Fibroblast of lung (primary cell): Measurements from ENCODE around the gene ACTG1. TPM values are rescaled to one million over a fixed set of nuclear protein-coding genes. Genes with fewer than 3 reads are reported as not detected.

ENCODE experiments used
- DNase-seq, 2 donors: peaks; one replicate each; pipeline versions ENCODE4 v3.0.0 to v3.0.0-alpha.2; 2010; ENCODE audit warnings: low read depth in 2 of 2
- H2AFZ ChIP-seq: 2 replicates; pipeline ENCODE4 v1.5.1; 2012; ENCODE audit warnings: low read length, control low read depth, inconsistent platforms
- H3K27ac ChIP-seq: 2 replicates; pipeline ENCODE4 v1.5.1; 2011; ENCODE audit warnings: low read length, control low read depth; ENCODE audit not compliant: insufficient read depth
- H3K27me3 ChIP-seq: 2 replicates; pipeline ENCODE4 v1.5.1; 2011; ENCODE audit warnings: mild to moderate bottlenecking, low read length; ENCODE audit not compliant: control insufficient read depth, insufficient read depth
- H3K36me3 ChIP-seq: 2 replicates; pipeline ENCODE4 v1.5.1; 2011; ENCODE audit warnings: low read length; ENCODE audit not compliant: control insufficient read depth, insufficient read depth
- H3K4me1 ChIP-seq: 2 replicates; pipeline ENCODE4 v1.5.1; 2011; ENCODE audit warnings: low read length; ENCODE audit not compliant: control insufficient read depth, insufficient read depth; ENCODE audit errors: extremely low read depth
- H3K4me2 ChIP-seq: 2 replicates; pipeline ENCODE4 v1.5.1; 2011; ENCODE audit warnings: low read length, control low read depth; ENCODE audit not compliant: insufficient read depth; ENCODE audit errors: extremely low read depth
- H3K4me3 ChIP-seq, 4 experiments: fragments of 200-600 bp in 1 of 4; sonication (generic) in 1 of 4; replicated peaks in 1 of 4; 2 replicates each; pipeline ENCODE4 v1.5.1; 2011 to 2016; ENCODE audit warnings: low read length in 4 of 4, low read depth in 3 of 4, mild to moderate bottlenecking in 3 of 4, control low read depth in 2 of 4, inconsistent platforms in 1 of 4, mixed read lengths in 1 of 4; ENCODE audit not compliant: insufficient read depth in 1 of 4; ENCODE audit errors: control extremely low read depth in 1 of 4
- H3K79me2 ChIP-seq: 2 replicates; pipeline ENCODE4 v1.5.1; 2012; ENCODE audit warnings: mild to moderate bottlenecking, low read length, inconsistent platforms; ENCODE audit not compliant: control insufficient read depth, insufficient read depth
- H3K9ac ChIP-seq: 2 replicates; pipeline ENCODE4 v1.5.1; 2011; ENCODE audit warnings: mild to moderate bottlenecking, low read length, control low read depth; ENCODE audit not compliant: insufficient read depth
- H3K9me3 ChIP-seq: 2 replicates; pipeline ENCODE4 v1.5.1; 2012; ENCODE audit warnings: low read depth, low read length; ENCODE audit not compliant: control insufficient read depth, insufficient read depth
- H4K20me1 ChIP-seq: 2 replicates; pipeline ENCODE4 v1.5.1; 2011; ENCODE audit warnings: low read length; ENCODE audit not compliant: control insufficient read depth, insufficient read depth; ENCODE audit errors: extremely low read depth
- CTCF ChIP-seq, 2 donors: IDR thresholded peaks in 1 of 2; conservative IDR thresholded peaks in 1 of 2; 1 replicate in 1 of 2; 2 replicates in 1 of 2; pipeline ENCODE4 v1.5.1; 2011 to 2012; ENCODE audit warnings: low read length in 2 of 2, control low read depth in 1 of 2, inconsistent platforms in 1 of 2, low read depth in 1 of 2, mild to moderate bottlenecking in 1 of 2
- EZH2 ChIP-seq: IDR thresholded peaks from 2 replicates; pipeline ENCODE4 v1.5.1; 2012; ENCODE audit warnings: low read length, control low read depth, mild to moderate bottlenecking; ENCODE audit errors: missing control alignments
- polyA plus RNA-seq, 2 donors: library from polyadenylated mRNA; depleted of rRNA in 1 of 2; stranded (reverse) in 1 of 2; unstranded in 1 of 2; fragments of >200 nt; gene quantifications; 2 replicates each; pipeline ENCODE4 v1.2.1, GENCODE V29; 2011 to 2012; ENCODE audit warnings: missing spikeins in 1 of 2
- total RNA-seq: library from RNA; depleted of rRNA; stranded (reverse); fragments of >200 nt; gene quantifications from 2 replicates; pipeline ENCODE4 v1.2.1, GENCODE V29; 2014

Gene ACTG1
- total and polyA plus RNA-seq, 2 donors (not counting 1 experiment from before 2014, with no cell fraction given), result 5,538 to 8,446 TPM

DNA sequence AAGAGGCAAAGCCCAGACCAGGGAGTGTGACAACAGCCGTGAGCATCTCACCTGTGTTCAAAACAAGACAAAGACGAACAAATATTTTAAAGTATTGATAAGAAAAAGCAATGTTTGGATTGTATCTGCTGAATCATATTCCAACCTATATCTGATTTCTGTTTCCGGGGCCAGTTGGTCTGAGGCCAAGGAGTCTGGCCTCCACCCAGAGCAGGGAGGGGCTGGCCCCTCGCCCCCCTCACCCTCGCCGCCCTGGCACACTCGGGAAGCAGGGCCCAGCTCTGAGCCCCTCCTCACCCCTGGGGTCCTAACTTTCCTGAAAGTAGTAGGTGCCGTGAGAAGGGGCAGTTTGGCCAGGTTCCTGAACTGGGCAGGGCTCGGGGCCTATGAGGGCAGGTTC lies 48.0 kb downstream of the ACTG1 start:
- Histone ChIP-seq H2AFZ (no peak overlapping the region), H3K4me3 (no peak overlapping the region), H3K27ac (no peak overlapping the region), H3K36me3 (peaks cover 7% of the 10 kb centered on the region), H3K4me1 (no peaks in the 10 kb centered on the region), H3K9me3 (no peaks in the 10 kb centered on the region), H3K79me2 (no peaks in the 10 kb centered on the region), H3K4me2 (no peak overlapping the region), H3K9ac (no peak overlapping the region), H4K20me1 (no peaks in the 10 kb centered on the region), H3K27me3 (no peaks in the 10 kb centered on the region)
- TF ChIP-seq CTCF (conservative IDR thresholded peaks at IDR 0.05 in 1 of 2, IDR thresholded peaks at IDR 0.05 in 1 of 2; ENCODE audit: low read depth in 1 of 2, low read length in 2 of 2) (no peak), EZH2 (no peak)
- no peak for DNase-seq

DNA sequence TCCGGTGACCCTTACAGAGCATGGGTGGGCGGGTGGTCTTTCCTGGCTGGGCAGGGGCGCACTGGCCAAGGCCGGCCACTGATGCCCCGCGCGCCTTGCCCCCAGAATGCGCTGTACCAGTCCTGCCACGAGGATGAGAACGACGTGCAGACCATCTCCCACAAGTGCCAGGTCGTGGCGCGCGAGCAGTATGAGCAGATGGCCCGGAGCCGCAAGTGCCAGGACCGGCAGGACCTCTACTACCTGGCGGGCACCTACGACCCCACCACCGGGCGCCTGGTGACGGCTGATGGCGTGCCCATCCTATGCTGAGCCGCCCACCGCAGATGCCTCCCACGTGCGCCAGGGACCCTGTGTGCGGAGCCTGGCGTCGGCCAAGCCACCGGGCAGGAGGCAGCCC lies 49.1 kb downstream of the ACTG1 start:
- H3K4me3 ChIP-seq, result no peak overlapping the region
- no peaks in the 10 kb centered on the region for H4K20me1 ChIP-seq
- no peaks in the 10 kb centered on the region for H3K9me3 ChIP-seq
- DNase-seq, result no peak
- no peaks in the 10 kb centered on the region for H3K79me2 ChIP-seq
- H3K27ac ChIP-seq, result no peak overlapping the region
- H3K27me3 ChIP-seq, result no peaks in the 10 kb centered on the region
- peaks cover 7% of the 10 kb centered on the region for H3K36me3 ChIP-seq
- TF ChIP-seq EZH2 (no peak), CTCF (conservative IDR thresholded peaks at IDR 0.05 in 1 of 2, IDR thresholded peaks at IDR 0.05 in 1 of 2; ENCODE audit: low read depth in 1 of 2, low read length in 2 of 2) (no peak)
- H3K4me2 ChIP-seq, result no peak overlapping the region
- H3K9ac ChIP-seq, result no peak overlapping the region
- H2AFZ ChIP-seq, result no peak overlapping the region
- no peaks in the 10 kb centered on the region for H3K4me1 ChIP-seq

GRCh38 chr17:81462506-81463125 lies 50.0 kb downstream of the ACTG1 start:
- H3K27me3 ChIP-seq, result no peaks in the 10 kb centered on the region
- H3K9ac ChIP-seq, result no peak overlapping the region
- H3K4me2 ChIP-seq, result no peak overlapping the region
- no peak for TF ChIP-seq EZH2
- TF ChIP-seq CTCF (conservative IDR thresholded peaks at IDR 0.05 in 1 of 2, IDR thresholded peaks at IDR 0.05 in 1 of 2; ENCODE audit: low read depth in 1 of 2, low read length in 2 of 2), result no peak
- no peaks in the 10 kb centered on the region for H4K20me1 ChIP-seq
- H3K27ac ChIP-seq, result no peak overlapping the region
- H2AFZ ChIP-seq, result no peak overlapping the region
- H3K36me3 ChIP-seq, result peaks cover 7% of the 10 kb centered on the region
- no peaks in the 10 kb centered on the region for H3K79me2 ChIP-seq
- no peak overlapping the region for H3K4me3 ChIP-seq
- DNase-seq, result no peak
- no peaks in the 10 kb centered on the region for H3K4me1 ChIP-seq
- no peaks in the 10 kb centered on the region for H3K9me3 ChIP-seq
